Measurements from ENCODE around the gene YWHAH. TPM values are rescaled to one million over a fixed set of nuclear protein-coding genes. Genes with fewer than 3 reads are reported as not detected.

Gene YWHAH
- total RNA-seq = 80.7 and 87.0 TPM in 2 replicates
- 122 and 135 TPM in 2 replicates for polyA plus RNA-seq

- H3K4me3 ChIP-seq = peak within 1 kb of the TSS; percentile 98
- H3K36me3 ChIP-seq (replicated peaks; ENCODE audit: insufficient read depth, low read depth) = no peaks in the 10 kb centered on the region
- WGBS (ENCODE audit: low lambda C conversion rate, missing lambda C conversion rate) = 1% methylated on average over 51 of the region's 86 CpGs
Measured at GRCh38 chr22:31943978-31944699, at the start of gene YWHAH. TSS of gene YWHAH (plus strand) at chr22:31944535. CDS start at chr22:31944734, 199 bp downstream.

GRCh38 chr22:31895411-31896123, 48.8 kb upstream of the YWHAH start:
- H3K79me2 ChIP-seq = no peaks in the 10 kb centered on the region
- WGBS (ENCODE audit: low lambda C conversion rate, missing lambda C conversion rate) = 88% methylated on average over 2 of the region's 2 CpGs
- no peak overlapping the region for H2AFZ ChIP-seq
- H3K9me2 ChIP-seq (replicated peaks; ENCODE audit: insufficient read depth) = no peaks in the 10 kb centered on the region
- H3K27me3 ChIP-seq = no peaks in the 10 kb centered on the region
- H3K27ac ChIP-seq = no peak overlapping the region
- TF ChIP-seq EZH2 (IDR thresholded peaks at IDR 0.05; ENCODE audit: borderline replicate concordance) (no peak), EZH2phosphoT487 (IDR thresholded peaks at IDR 0.05; ENCODE audit: low read depth, severe bottlenecking, unreplicated experiment) (no peak), CTCF (IDR thresholded peaks at IDR 0.05; ENCODE audit: poor library complexity) (no peak)
- H3K36me3 ChIP-seq (replicated peaks; ENCODE audit: insufficient read depth, low read depth) = no peaks in the 10 kb centered on the region
- H3K4me1 ChIP-seq (ENCODE audit: insufficient read depth) = peaks cover 6% of the 10 kb centered on the region
- H3K9me3 ChIP-seq (ENCODE audit: low read depth) = no peaks in the 10 kb centered on the region
- H4K20me1 ChIP-seq (ENCODE audit: insufficient read depth, poor library complexity, severe bottlenecking) = no peaks in the 10 kb centered on the region
- no peak for DNase-seq (ENCODE audit: low spot score)
- no peak overlapping the region for H3K4me3 ChIP-seq
- H3K4me2 ChIP-seq = no peak overlapping the region

More at GRCh38 chr22:31943978-31944699, at the start of gene YWHAH:
- no peaks in the 10 kb centered on the region for H3K27me3 ChIP-seq
- peaks cover 11% of the 10 kb centered on the region for H3K4me1 ChIP-seq (ENCODE audit: insufficient read depth)
- TF ChIP-seq EZH2phosphoT487 (IDR thresholded peaks at IDR 0.05; ENCODE audit: low read depth, severe bottlenecking, unreplicated experiment) (no peak), EZH2 (IDR thresholded peaks at IDR 0.05; ENCODE audit: borderline replicate concordance) (no peak), CTCF (IDR thresholded peaks at IDR 0.05; ENCODE audit: poor library complexity) (no peak)
- H2AFZ ChIP-seq = peak within 1 kb of the TSS; percentile 81
- peaks cover 14% of the 10 kb centered on the region for H4K20me1 ChIP-seq (ENCODE audit: insufficient read depth, poor library complexity, severe bottlenecking)
- H3K9me2 ChIP-seq (replicated peaks; ENCODE audit: insufficient read depth) = no peaks in the 10 kb centered on the region
- H3K9me3 ChIP-seq (ENCODE audit: low read depth) = no peaks in the 10 kb centered on the region
- peak; percentile 98 for DNase-seq (ENCODE audit: low spot score)
- peak within 1 kb of the TSS; percentile 99 for H3K27ac ChIP-seq
- peak within 1 kb of the TSS; percentile 89 for H3K4me2 ChIP-seq
- H3K79me2 ChIP-seq = peaks cover 44% of the 10 kb centered on the region

- Histone ChIP-seq H2AFZ (no peak overlapping the region), H3K36me3 (replicated peaks; ENCODE audit: insufficient read depth, low read depth) (no peaks in the 10 kb centered on the region), H3K9me3 (ENCODE audit: low read depth) (no peaks in the 10 kb centered on the region), H3K4me3 (no peak overlapping the region), H4K20me1 (ENCODE audit: insufficient read depth, poor library complexity, severe bottlenecking) (no peaks in the 10 kb centered on the region), H3K27ac (no peak overlapping the region), H3K4me2 (no peak overlapping the region), H3K79me2 (no peaks in the 10 kb centered on the region), H3K9me2 (replicated peaks; ENCODE audit: insufficient read depth) (no peaks in the 10 kb centered on the region), H3K4me1 (ENCODE audit: insufficient read depth) (peaks cover 12% of the 10 kb centered on the region), H3K27me3 (no peaks in the 10 kb centered on the region)
- WGBS (ENCODE audit: low lambda C conversion rate, missing lambda C conversion rate) = 93% methylated on average over 1 of the region's 1 CpG
- TF ChIP-seq CTCF (IDR thresholded peaks at IDR 0.05; ENCODE audit: poor library complexity) (no peak), EZH2phosphoT487 (IDR thresholded peaks at IDR 0.05; ENCODE audit: low read depth, severe bottlenecking, unreplicated experiment) (no peak), EZH2 (IDR thresholded peaks at IDR 0.05; ENCODE audit: borderline replicate concordance) (no peak)
- DNase-seq (ENCODE audit: low spot score) = no peak
Measured at GRCh38 chr22:31896472-31896871, 47.9 kb upstream of the YWHAH start.
